Measurements from ENCODE around the gene LMNA.
A peak's percentile ranks its signal among the peaks of the same experiment; 100 is the strongest.
"Not testable (repeated sequence)": the region's sequence is repeated elsewhere in the genome, so short reads cannot be mapped to it uniquely, and the experiment has no call there.

The LMNA gene

DNA sequence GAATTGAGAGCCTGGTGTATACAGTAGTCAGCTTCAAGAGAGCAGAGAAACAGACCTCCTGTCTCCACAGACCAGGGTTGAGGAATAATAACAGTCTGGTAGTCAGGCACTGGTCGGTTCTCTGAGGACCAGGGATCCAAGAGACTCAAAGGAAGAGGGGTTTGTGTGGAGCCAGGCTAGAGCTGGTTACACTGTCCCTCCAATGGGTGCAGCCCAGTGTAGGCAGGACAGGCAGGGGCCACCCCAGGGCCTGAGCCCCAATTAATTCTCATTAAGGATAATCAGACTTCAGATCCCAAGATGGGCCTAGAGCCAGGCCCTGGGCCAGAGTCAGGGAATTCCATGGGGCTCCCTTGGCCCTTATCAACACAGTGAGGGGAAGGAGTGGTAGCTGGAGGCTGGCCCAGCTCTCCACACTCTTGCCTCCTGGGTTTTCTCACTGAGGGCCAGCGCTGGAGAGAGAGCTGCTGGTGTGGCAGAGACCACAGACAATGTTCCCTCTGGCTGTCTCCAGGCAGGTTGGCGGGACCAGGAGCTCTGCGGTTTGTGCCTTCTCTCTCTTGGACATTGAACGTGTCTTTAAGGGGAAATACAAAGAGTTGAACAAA, 48.0 kb downstream of the LMNA start:
- DNase-seq (ENCODE audit: low read depth): no peak

DNA sequence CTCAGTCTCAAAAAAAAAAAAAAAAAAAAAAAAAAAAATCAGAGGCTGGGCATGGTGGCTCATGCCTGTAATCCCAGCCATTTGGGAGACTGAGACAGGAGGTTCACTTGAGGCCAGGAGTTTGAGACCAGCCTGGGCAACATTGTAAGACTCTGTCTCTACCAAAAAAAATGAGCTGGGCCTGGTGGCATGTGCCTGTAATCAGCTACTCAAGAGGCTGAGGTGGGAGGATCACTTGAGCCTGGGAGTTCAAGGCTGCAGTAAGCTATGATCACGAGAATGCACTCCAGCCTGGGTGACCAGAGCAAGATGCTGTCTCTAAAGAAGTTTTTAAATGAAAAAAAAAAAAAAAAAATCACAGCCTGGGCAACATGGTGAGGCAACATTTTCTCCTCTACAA, 49.2 kb downstream of the LMNA start:
- DNase-seq (ENCODE audit: low read depth): no peak

DNA sequence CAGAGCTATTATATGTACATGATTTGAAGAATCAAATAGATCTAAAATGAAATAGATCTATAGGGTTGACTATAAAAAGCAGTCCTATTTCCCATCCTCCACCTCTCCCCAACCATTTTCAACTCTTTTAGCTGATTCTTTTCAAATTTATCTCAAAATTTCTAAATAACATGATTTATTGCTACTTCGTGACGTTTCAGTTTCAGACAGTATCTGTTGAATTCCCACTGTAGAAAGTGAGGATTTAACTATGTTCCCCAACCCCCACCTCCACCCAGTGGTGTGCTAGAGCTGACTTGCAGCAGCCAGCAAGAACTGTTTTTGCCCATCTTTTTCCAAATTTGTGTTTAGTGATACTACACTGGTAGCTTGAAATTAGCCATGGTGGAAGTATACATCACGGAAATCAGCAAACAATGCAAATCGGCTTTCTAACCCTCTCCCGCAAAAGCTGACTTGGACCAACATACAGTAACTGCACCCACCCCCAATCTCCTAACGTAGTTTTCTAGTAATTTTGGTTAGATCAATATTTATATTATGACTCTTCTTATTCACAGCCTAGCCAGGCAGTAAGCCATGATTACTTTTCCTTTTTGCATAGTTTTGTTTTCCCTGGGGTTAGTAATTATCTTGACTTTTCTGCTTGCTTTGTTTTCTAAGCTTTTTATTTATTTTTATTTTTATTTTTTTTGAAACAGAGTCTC, 49.8 kb downstream of the LMNA start:
- DNase-seq (ENCODE audit: low read depth): peak; percentile 48

DNA sequence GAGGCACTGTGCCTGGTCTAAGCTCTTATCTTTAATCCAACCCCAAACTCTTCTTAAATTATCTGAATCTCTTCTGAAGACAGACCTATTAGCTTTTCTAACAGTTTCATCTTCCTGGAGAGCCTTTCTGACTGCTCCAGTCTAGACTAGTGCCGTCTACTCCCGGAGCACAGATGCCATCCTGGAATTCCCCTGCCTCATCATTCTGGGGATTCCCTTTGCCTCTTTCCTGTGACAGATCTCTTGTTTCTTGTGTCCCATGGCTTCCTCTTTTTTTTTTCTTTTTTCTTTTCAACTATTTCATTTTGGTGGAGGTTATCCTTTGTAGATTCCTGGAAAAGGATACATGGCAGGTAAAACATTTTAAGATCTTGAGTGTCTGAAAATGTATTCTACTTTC, 50.6 kb downstream of the LMNA start:
- DNase-seq (ENCODE audit: low read depth): no peak

DNA sequence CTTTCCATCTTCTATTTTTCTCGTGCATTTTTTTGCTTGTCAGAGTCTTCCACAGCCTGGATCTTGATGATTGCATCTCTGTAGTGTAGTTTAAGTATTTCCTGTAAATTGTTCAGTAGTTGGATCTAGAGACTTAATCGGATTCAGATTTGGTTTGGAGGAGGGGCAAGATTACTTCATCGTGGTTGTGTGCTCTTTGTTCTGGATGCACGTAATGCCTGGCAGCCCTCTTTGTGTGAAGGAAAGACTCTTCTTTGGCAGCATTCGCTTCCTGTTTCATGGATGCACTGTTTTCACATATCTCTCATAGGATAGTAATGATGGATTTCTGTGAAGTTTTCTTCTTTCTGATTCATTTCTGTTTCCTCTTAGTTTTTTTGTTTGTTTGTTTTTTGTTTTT, 53.0 kb downstream of the LMNA start:
- no peak for DNase-seq (ENCODE audit: low read depth)

DNA sequence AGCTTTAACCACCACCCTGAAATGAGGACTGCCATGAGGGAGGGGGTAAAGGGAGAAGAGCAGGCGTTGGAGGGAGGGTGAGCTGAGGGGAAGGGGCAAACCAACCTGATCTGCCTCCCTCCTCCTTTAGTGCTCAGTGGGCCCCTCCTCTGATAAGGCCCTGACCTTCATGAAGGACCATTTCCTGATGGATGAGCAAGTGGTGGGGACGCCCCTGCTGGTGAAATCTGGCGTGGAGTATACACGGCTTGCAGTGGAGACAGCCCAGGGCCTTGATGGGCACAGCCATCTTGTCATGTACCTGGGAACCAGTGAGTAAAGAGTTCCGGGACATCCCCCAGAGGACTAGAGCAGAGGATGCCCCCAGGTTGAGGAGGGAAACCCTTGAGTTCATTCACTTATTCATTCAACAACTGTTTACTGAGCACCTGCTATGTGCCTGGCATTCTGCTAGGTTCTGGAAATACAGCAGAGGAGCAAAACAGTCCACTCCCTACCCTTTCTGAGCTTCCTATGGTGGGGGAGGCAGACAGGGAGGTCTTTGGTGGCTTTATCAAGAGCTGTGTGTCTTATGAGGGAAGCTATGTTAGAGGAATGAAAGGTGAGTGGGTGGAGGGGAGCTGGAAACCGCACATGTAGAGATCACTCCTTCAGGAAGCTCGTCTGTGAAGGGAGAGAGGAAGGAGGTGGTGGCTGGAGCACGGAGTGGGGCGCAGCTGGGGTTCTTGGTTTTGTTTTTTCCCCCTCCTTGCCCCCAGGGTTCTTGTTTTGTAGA, 58.4 kb downstream of the LMNA start:
- DNase-seq (ENCODE audit: low read depth): no peak

DNA sequence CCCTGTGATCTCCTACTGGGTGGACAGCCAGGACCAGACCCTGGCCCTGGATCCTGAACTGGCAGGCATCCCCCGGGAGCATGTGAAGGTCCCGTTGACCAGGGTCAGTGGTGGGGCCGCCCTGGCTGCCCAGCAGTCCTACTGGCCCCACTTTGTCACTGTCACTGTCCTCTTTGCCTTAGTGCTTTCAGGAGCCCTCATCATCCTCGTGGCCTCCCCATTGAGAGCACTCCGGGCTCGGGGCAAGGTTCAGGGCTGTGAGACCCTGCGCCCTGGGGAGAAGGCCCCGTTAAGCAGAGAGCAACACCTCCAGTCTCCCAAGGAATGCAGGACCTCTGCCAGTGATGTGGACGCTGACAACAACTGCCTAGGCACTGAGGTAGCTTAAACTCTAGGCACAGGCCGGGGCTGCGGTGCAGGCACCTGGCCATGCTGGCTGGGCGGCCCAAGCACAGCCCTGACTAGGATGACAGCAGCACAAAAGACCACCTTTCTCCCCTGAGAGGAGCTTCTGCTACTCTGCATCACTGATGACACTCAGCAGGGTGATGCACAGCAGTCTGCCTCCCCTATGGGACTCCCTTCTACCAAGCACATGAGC, 62.2 kb downstream of the LMNA start:
- no peak for DNase-seq (ENCODE audit: low read depth)

DNA sequence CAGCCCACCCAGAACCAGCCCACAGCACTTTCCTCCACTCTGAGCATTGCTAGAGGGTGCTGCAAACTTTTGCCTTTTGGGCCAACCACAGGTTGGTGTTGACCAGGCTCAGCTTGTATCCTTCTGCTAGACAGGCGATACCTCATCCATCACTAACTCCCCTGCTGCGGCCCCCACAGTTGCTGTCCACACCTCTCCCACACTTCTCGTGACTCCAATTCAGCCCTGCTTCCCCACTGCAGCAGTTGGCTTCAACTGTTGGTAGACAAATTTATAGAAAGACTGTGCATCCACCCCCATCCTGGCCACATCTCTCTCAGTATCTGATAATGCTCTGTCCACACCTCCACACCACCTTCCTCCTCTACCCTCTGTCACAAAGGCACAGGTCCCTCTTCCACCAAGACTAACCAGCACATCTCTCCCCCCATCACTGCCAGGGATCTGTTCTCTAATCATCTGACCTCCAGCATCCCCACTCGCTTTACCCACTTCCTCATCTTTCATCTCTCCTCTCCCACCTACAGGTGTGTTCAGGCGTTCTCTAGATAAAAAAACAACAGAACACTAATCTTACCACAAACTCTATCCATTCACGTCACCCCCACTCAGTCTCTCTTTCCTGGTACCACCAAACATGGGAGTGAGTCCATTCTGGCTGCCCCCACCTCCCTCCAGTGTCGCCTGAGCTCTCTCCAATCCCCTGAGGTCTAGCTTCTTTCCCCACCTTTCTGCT, 63.6 kb downstream of the LMNA start:
- DNase-seq (ENCODE audit: low read depth): no peak

DNA sequence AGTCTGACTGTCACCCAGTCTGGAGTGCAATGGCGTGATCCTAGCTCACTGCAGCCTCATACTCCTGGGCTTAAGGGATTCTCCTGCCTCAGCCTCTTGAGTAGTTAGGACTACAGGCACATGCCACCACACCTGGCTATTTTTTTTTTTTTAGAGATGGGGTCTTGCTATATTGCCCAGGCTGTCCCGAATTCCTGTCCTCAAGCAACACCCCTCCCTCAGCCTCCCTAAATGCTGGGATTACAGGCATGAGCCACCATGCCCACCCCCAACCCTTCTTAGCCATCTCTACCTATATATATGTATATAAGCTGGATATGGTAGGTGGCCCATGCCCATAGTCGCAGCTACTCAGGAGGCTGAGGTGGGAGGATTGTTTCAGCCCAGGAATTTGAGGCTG, 66.0 kb downstream of the LMNA start:
- DNase-seq (ENCODE audit: low read depth): no peak

DNA sequence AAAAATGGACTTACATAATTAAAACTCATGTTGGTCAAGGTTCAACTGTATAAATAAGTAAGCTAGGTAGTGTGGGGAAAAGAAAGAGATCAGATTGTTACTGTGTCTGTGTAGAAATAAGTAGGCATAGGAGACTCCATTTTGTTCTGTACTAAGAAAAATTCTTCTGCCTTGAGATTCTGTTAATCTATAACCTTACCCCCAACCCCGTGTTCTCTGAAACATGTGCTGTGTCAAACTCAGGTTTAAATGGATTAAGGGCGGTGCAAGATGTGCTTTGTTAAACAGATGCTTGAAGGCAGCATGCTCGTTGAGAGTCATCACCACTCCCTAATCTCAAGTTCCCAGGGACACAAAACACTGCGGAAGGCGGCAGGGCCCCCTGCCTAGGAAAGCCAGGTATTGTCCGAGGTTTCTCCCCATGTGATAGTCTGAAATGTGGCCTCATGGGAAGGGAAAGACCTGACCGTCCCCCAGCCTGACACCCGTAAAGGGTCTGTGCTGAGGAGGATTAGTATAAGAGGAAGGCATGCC, 66.9 kb downstream of the LMNA start:
- DNase-seq (ENCODE audit: low read depth): not testable (repeated sequence)

DNA sequence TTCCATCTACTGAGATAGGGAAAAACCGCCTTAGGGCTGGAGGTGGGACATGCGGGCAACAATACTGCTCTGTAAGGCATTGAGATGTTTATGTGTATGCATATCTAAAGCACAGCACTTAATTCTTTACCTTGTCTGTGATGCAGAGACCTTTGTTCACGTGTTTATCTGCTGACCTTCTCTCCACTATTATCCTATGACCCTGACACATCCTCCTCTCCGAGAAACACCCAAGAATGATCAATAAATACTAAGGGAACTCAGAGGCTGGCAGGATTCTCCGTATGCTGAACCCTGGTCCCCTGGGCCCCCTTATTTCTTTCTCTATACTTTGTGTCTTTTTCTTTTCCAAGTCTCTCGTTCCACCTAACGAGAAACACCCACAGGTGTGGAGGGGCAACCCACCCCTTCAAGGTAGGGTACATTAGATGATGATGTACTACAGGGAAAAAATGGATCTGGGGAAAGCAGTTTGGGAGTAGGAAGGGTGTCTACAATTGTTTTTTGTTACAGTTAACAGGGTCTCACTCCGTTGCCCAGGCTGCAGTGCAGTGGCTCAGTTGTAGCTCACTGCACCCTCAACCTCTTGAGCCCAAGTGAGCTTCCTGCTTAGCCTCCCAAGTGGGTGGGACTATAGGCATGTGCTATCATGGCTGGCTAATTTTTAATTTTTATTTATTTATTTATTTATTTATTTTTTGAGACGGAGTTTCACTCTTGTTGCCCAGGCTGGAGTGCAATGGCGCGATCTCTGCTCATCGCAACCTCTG, 67.7 kb downstream of the LMNA start:
- DNase-seq (ENCODE audit: low read depth): not testable (repeated sequence)

DNA sequence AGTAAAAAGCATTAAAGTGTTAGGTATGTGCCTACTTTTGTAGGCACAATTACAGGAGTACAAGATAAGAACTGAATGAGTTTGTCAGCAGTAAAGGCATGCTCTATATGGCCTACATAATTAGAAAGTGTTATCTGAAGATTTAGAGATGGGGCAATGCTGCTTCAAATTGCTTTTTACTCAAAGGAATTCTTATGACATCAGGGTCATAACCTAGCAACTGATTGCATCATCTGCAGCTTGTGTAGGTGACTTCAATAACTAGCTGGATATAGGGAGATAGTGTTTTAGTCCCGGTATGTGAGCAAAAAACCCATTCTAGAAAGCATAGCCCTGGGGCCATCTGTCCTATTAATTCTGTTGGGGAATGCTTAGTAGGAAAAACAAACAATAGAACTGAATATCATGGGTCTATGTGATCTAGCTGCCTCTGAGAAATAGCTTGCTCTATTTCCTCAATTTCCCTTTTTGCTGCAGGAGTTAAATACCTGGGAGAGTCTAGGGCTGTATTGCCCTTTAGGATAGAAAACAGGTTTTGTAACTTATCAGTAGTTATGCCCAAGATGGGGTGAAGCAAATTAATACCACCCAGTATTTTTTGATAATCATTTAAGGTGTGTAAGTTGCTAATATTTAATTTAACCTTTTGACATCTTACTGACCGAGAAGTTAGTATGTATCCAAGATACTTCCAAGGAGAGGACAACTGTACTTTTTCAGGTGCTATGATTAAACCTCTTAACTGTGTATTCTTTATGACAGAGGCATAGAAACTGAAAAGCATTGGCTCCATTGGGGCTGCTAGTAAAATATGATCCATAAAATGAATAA, 72.1 kb downstream of the LMNA start:
- not testable (repeated sequence) for DNase-seq (ENCODE audit: low read depth)

Measured in stromal cell of bone marrow (primary cell).